H1 (cell line): ENCODE measurements around the gene ACER3. TPM values are rescaled to one million over a fixed set of nuclear protein-coding genes. Genes with fewer than 3 reads are reported as not detected.

Source experiments
- CTCF ChIA-PET: fragments of 300-600 bp; sonication (Branson Sonifier 250); formaldehyde crosslinking; loops from one replicate; lab custom pipeline; 2021; ENCODE audit not compliant: partially characterized antibody; lab: Charles Lee
- POLR2A ChIA-PET: fragments of 300-600 bp; sonication (Branson Sonifier 250); formaldehyde crosslinking; loops from one replicate; lab custom pipeline; 2021; ENCODE audit warnings: inconsistent platforms; ENCODE audit not compliant: partially characterized antibody; lab: Charles Lee
- DNase-seq, 2 experiments: peaks; one replicate each; pipeline versions ENCODE4 v3.0.0 to v3.0.0-alpha.2; 2010 to 2022; ENCODE audit warnings: low spot score in 2 of 2, low read depth in 1 of 2, mixed read lengths in 1 of 2
- FAIRE-seq: peaks from 2 replicates; lab custom pipeline; 2011; peaks lifted over from hg19 to GRCh38; lab: Jason Lieb, UNC
- H2AFZ ChIP-seq: 2 replicates; pipeline ENCODE4 v1.8.1; 2012; ENCODE audit warnings: low read length, inconsistent platforms
- H2AK5ac ChIP-seq: 2 replicates; pipeline ENCODE4 v1.6.1; 2013; ENCODE audit warnings: low read depth, low read length
- H2BK120ac ChIP-seq: replicated peaks from 2 replicates; pipeline ENCODE3; 2013; ENCODE audit warnings: low read depth, low read length, inconsistent platforms
- H2BK12ac ChIP-seq: 2 replicates; pipeline ENCODE4 v1.6.1; 2013; ENCODE audit warnings: low read depth, low read length
- H2BK15ac ChIP-seq: 2 replicates; pipeline ENCODE4 v1.6.1; 2013; ENCODE audit warnings: low read length
- H2BK20ac ChIP-seq: 2 replicates; pipeline ENCODE4 v1.6.1; 2013; ENCODE audit warnings: low read length
- H2BK5ac ChIP-seq: 2 replicates; pipeline ENCODE4 v1.6.1; 2013; ENCODE audit warnings: low read depth, low read length
- H3K14ac ChIP-seq: 2 replicates; pipeline ENCODE4 v1.6.1; 2013; ENCODE audit warnings: inconsistent platforms; ENCODE audit not compliant: insufficient read length
- H3K18ac ChIP-seq: 2 replicates; pipeline ENCODE4 v1.6.1; 2013; ENCODE audit warnings: low read length; ENCODE audit errors: extremely low read depth
- H3K23ac ChIP-seq: 2 replicates; pipeline ENCODE4 v1.6.1; 2013; ENCODE audit warnings: inconsistent platforms; ENCODE audit not compliant: insufficient read length
- H3K23me2 ChIP-seq: 2 replicates; pipeline ENCODE4 v1.6.1; 2013; ENCODE audit warnings: low read depth, low read length
- H3K27ac ChIP-seq: 2 replicates; pipeline ENCODE4 v1.6.1; 2011; ENCODE audit warnings: low read depth, low read length, inconsistent platforms
- H3K27me3 ChIP-seq, 4 experiments: replicated peaks in 1 of 4; 1 replicate in 1 of 4; 2 replicates in 3 of 4; pipeline versions ENCODE4 v1.6.1 to v1.8.1; 2011 to 2013; ENCODE audit warnings: low read length in 3 of 4, mild to moderate bottlenecking in 3 of 4, inconsistent platforms in 2 of 4, mixed read lengths in 2 of 4, moderate library complexity in 1 of 4; ENCODE audit not compliant: control insufficient read depth in 3 of 4, insufficient read depth in 3 of 4; ENCODE audit errors: extremely low read depth in 1 of 4
- H3K36me3 ChIP-seq, 4 experiments: 2 replicates each; pipeline versions ENCODE4 v1.6.1 to v1.8.1; 2011 to 2013; ENCODE audit warnings: mild to moderate bottlenecking in 4 of 4, low read length in 3 of 4, moderate library complexity in 2 of 4, control low read depth in 1 of 4, inconsistent platforms in 1 of 4; ENCODE audit not compliant: insufficient read depth in 4 of 4, control insufficient read depth in 2 of 4
- H3K4ac ChIP-seq: replicated peaks from 2 replicates; pipeline ENCODE3; 2013; ENCODE audit warnings: low read length, low read depth, mixed read lengths, inconsistent platforms; ENCODE audit not compliant: insufficient read length
- H3K4me1 ChIP-seq, 4 experiments: replicated peaks in 1 of 4; 1 replicate in 1 of 4; 2 replicates in 3 of 4; pipeline versions ENCODE4 v1.6.1 to v1.8.1; 2011 to 2013; ENCODE audit warnings: low read length in 3 of 4, inconsistent platforms in 2 of 4, mixed read lengths in 1 of 4; ENCODE audit not compliant: insufficient read depth in 4 of 4, control insufficient read depth in 3 of 4
- H3K4me2 ChIP-seq, 2 experiments: 2 replicates each; pipeline versions ENCODE4 v1.6.1 to v1.8.1; 2011 to 2013; ENCODE audit warnings: low read depth in 2 of 2, low read length in 2 of 2, control low read depth in 1 of 2, inconsistent platforms in 1 of 2, mild to moderate bottlenecking in 1 of 2; ENCODE audit not compliant: insufficient read depth in 1 of 2
- H3K4me3 ChIP-seq, 4 experiments: fragments of 200-600, 300-600 bp in 1 of 4; sonication (generic), shearing (Covaris generic), sonication (Bioruptor Twin) in 1 of 4; 2 replicates each; pipeline versions ENCODE4 v1.5.1 to v1.8.1; 2011 to 2016; ENCODE audit warnings: low read length in 4 of 4, low read depth in 3 of 4, control low read depth in 2 of 4, inconsistent platforms in 2 of 4, mild to moderate bottlenecking in 2 of 4, mixed read lengths in 1 of 4, moderate library complexity in 1 of 4; ENCODE audit not compliant: insufficient read depth in 2 of 4; ENCODE audit errors: extremely low read depth in 1 of 4
- H3K56ac ChIP-seq: replicated peaks from 2 replicates; pipeline ENCODE3; 2013; ENCODE audit warnings: low read depth, mild to moderate bottlenecking, mixed read lengths, low read length, inconsistent platforms; ENCODE audit not compliant: insufficient read length
- H3K79me1 ChIP-seq: 2 replicates; pipeline ENCODE4 v1.6.1; 2013; ENCODE audit warnings: low read depth, low read length, control low read depth
- H3K79me2 ChIP-seq, 2 experiments: 2 replicates each; pipeline versions ENCODE4 v1.6.1 to v1.8.1; 2012 to 2013; ENCODE audit warnings: low read length in 2 of 2, mild to moderate bottlenecking in 2 of 2, inconsistent platforms in 1 of 2; ENCODE audit not compliant: insufficient read depth in 2 of 2, control insufficient read depth in 1 of 2
- H3K9ac ChIP-seq, 4 experiments: replicated peaks in 1 of 4; 1 replicate in 1 of 4; 2 replicates in 3 of 4; pipeline versions ENCODE4 v1.6.1 to v1.8.1; 2011 to 2013; ENCODE audit warnings: low read depth in 3 of 4, low read length in 3 of 4, control low read depth in 2 of 4, mild to moderate bottlenecking in 2 of 4, moderate library complexity in 2 of 4, inconsistent platforms in 1 of 4; ENCODE audit errors: extremely low read depth in 1 of 4
- H3K9me3 ChIP-seq, 2 experiments: 2 replicates each; pipeline versions ENCODE4 v1.6.1 to v1.8.1; 2012 to 2013; ENCODE audit warnings: mild to moderate bottlenecking in 2 of 2, moderate library complexity in 2 of 2, control low read depth in 1 of 2, inconsistent platforms in 1 of 2, low read depth in 1 of 2, low read length in 1 of 2, mixed read lengths in 1 of 2; ENCODE audit not compliant: insufficient read depth in 2 of 2
- H4K20me1 ChIP-seq, 2 experiments: replicated peaks in 1 of 2; 2 replicates each; pipeline versions ENCODE3 to v1.8.1; 2011 to 2013; ENCODE audit warnings: inconsistent platforms in 2 of 2, low read length in 2 of 2, mild to moderate bottlenecking in 1 of 2; ENCODE audit not compliant: insufficient read depth in 2 of 2, control insufficient read depth in 1 of 2
- H4K5ac ChIP-seq: 2 replicates; pipeline ENCODE4 v1.6.1; 2013; ENCODE audit warnings: low read length, low read depth, mixed read lengths, inconsistent platforms; ENCODE audit not compliant: insufficient read length
- H4K8ac ChIP-seq: 2 replicates; pipeline ENCODE4 v1.8.0; 2013; ENCODE audit warnings: mild to moderate bottlenecking, moderate library complexity, low read length, inconsistent platforms; ENCODE audit not compliant: insufficient read depth; ENCODE audit errors: extremely low read depth
- H4K91ac ChIP-seq: replicated peaks from 2 replicates; pipeline ENCODE3; 2013; ENCODE audit warnings: low read length, mixed read lengths, inconsistent platforms; ENCODE audit not compliant: insufficient read length
- BACH1 ChIP-seq: IDR thresholded peaks from 2 replicates; pipeline ENCODE4 v1.6.1; 2012; ENCODE audit warnings: low read length, improper control_type of control experiment
- BCL11A ChIP-seq, 2 experiments: IDR thresholded peaks; one replicate each; pipeline ENCODE4 v1.6.1; 2011; ENCODE audit warnings: low read depth in 2 of 2, low read length in 2 of 2, mild to moderate bottlenecking in 2 of 2
- BRCA1 ChIP-seq: IDR thresholded peaks from 2 replicates; pipeline ENCODE4 v1.6.1; 2012; ENCODE audit warnings: low read depth, low read length, improper control_type of control experiment
- CEBPB ChIP-seq: IDR thresholded peaks from 2 replicates; pipeline ENCODE4 v1.6.1; 2012; ENCODE audit warnings: low read depth, low read length
- EGR1 ChIP-seq: IDR thresholded peaks from 2 replicates; pipeline ENCODE4 v1.6.1; 2011; ENCODE audit warnings: low read depth, low read length, borderline replicate concordance
- EP300 ChIP-seq, 2 experiments: IDR thresholded peaks; 1 replicate in 1 of 2; 2 replicates in 1 of 2; pipeline ENCODE4 v1.6.1; 2011 to 2012; ENCODE audit warnings: low read depth in 2 of 2, low read length in 2 of 2, mild to moderate bottlenecking in 2 of 2, borderline replicate concordance in 1 of 2, inconsistent platforms in 1 of 2, moderate library complexity in 1 of 2
- MAX ChIP-seq: IDR thresholded peaks from 2 replicates; pipeline ENCODE4 v1.6.1; 2012; ENCODE audit warnings: inconsistent platforms
- SIN3A ChIP-seq, 2 experiments: IDR thresholded peaks in 1 of 2; conservative IDR thresholded peaks in 1 of 2; 2 replicates each; pipeline ENCODE4 v1.6.1; 2011 to 2012; ENCODE audit warnings: low read length in 2 of 2, improper control_type of control experiment in 1 of 2, low read depth in 1 of 2, mild to moderate bottlenecking in 1 of 2
- SP4 ChIP-seq: IDR thresholded peaks from 2 replicates; pipeline ENCODE4 v1.6.1; 2012; ENCODE audit warnings: low read length, inconsistent platforms
- TEAD4 ChIP-seq: IDR thresholded peaks from 2 replicates; pipeline ENCODE4 v1.6.1; 2012; ENCODE audit warnings: low read depth, low read length, inconsistent platforms, mixed read lengths
- WGBS, 2 experiments: shearing (Covaris generic) in 1 of 2; methylation state at CpG; one replicate each; pipeline versions ENCODE4 v1.1.6 to v1.1.7; 2013 to 2015; ENCODE audit warnings: low lambda C conversion rate in 2 of 2, mixed read lengths in 2 of 2, inconsistent platforms in 1 of 2, low coverage in 1 of 2, missing lambda C conversion rate in 1 of 2; ENCODE audit not compliant: insufficient replicate concordance in 2 of 2, insufficient coverage in 1 of 2, insufficient read length in 1 of 2; ENCODE audit errors: extremely low coverage in 1 of 2, missing lambda C conversion rate in 1 of 2; 5-methylcytosine and 5-hydroxymethylcytosine counted together
- polyA plus RNA-seq, 7 experiments: library from polyadenylated mRNA; depleted of rRNA in 3 of 7; stranded (reverse) in 5 of 7; unstranded in 2 of 7; fragments of >200 nt in 5 of 7; fragments of 200-250 nt in 2 of 7; gene quantifications; 1 replicate in 5 of 7; 2 replicates in 1 of 7; 4 replicates in 1 of 7; pipeline versions ENCODE4 v1.2.1 to v1.2.3, GENCODE V29; 2011 to 2013; ENCODE audit warnings: missing spikeins in 2 of 7, mixed read lengths in 2 of 7
- total RNA-seq: library from RNA; stranded (reverse); fragmentation: NEBNext Ultra II Directional; extraction: Animal tissue kit (Norgen Biotek cat#: 25700); gene quantifications from 2 replicates; pipeline ENCODE4 v1.2.1, GENCODE V29; 2021

Gene ACER3
- total and polyA plus RNA-seq, 2 of the 8 experiments (the other 6 are each of a cell fraction or from before 2014, with no cell fraction given): 5.7 to 16.2 TPM

- 96% methylated on average over 3 of the region's 3 CpGs; no CpG with 5 or more reads in 1 of the 2 experiments for WGBS, 2 experiments
- Histone ChIP-seq H2BK120ac (no peak overlapping the region), H4K8ac (no peak overlapping the region), H3K79me1 (no peaks in the 10 kb centered on the region), H3K36me3 (no peaks in the 10 kb centered on the region), H2AK5ac (no peak overlapping the region), H4K91ac (no peak overlapping the region), H3K9me3 (no peaks in the 10 kb centered on the region), H3K27me3 (no peaks in the 10 kb centered on the region), H3K18ac (no peak overlapping the region), H3K4me2 (no peak overlapping the region), H3K9ac (no peak overlapping the region), H3K4me3 (no peak overlapping the region), H3K79me2 (peaks cover 0 to 15% of the 10 kb centered on the region in 2 experiments; a peak in 2 of 4 replicates), H4K20me1 (peaks cover 2 to 3% of the 10 kb centered on the region in 2 experiments), H2BK12ac (no peak overlapping the region), H2AFZ (no peak overlapping the region), H3K14ac (no peak overlapping the region), H3K4me1 (peaks cover 2 to 13% (median 6%) of the 10 kb centered on the region in 4 experiments; a peak in 6 of 7 replicates), H3K4ac (no peak overlapping the region), H3K27ac (no peak overlapping the region), H3K23me2 (peaks cover 6% of the 10 kb centered on the region), H4K5ac (no peak overlapping the region), H2BK20ac (no peak overlapping the region), H3K23ac (no peak overlapping the region), H2BK15ac (no peak overlapping the region), H2BK5ac (no peak overlapping the region), H3K56ac (no peak overlapping the region)
- ChIA-PET POLR2A (no interaction called here), CTCF (interaction anchor here (0.6 to 1.6 kb wide), 4 partner anchors 9 to 57 kb away, joined by 3 to 6 read pairs (median 4); no protein-coding TSS in a partner anchor)
- FAIRE-seq (no peak), DNase-seq (no peak)
- no peak for TF ChIP-seq CEBPB
- no peak for TF ChIP-seq EP300 (IDR thresholded peaks at IDR 0.05; ENCODE audit: borderline replicate concordance in 1 of 2, low read depth in 2 of 2, low read length in 2 of 2)
- TF ChIP-seq BACH1: no peak
- TF ChIP-seq BCL11A (IDR thresholded peaks at IDR 0.05; ENCODE audit: low read depth in 2 of 2, low read length in 2 of 2): no peak
- no peak for TF ChIP-seq BRCA1
- TF ChIP-seq SP4: no peak
- no peak for TF ChIP-seq SIN3A (conservative IDR thresholded peaks at IDR 0.05 in 1 of 2, IDR thresholded peaks at IDR 0.05 in 1 of 2; ENCODE audit: low read depth in 1 of 2, low read length in 2 of 2)
- no peak for TF ChIP-seq TEAD4
- TF ChIP-seq MAX: no peak
- TF ChIP-seq EGR1: no peak
Observed at GRCh38 chr11:76863196-76863777, 2.6 kb downstream of the ACER3 start.
